ENCODE data around the gene NTN3.

DNA sequence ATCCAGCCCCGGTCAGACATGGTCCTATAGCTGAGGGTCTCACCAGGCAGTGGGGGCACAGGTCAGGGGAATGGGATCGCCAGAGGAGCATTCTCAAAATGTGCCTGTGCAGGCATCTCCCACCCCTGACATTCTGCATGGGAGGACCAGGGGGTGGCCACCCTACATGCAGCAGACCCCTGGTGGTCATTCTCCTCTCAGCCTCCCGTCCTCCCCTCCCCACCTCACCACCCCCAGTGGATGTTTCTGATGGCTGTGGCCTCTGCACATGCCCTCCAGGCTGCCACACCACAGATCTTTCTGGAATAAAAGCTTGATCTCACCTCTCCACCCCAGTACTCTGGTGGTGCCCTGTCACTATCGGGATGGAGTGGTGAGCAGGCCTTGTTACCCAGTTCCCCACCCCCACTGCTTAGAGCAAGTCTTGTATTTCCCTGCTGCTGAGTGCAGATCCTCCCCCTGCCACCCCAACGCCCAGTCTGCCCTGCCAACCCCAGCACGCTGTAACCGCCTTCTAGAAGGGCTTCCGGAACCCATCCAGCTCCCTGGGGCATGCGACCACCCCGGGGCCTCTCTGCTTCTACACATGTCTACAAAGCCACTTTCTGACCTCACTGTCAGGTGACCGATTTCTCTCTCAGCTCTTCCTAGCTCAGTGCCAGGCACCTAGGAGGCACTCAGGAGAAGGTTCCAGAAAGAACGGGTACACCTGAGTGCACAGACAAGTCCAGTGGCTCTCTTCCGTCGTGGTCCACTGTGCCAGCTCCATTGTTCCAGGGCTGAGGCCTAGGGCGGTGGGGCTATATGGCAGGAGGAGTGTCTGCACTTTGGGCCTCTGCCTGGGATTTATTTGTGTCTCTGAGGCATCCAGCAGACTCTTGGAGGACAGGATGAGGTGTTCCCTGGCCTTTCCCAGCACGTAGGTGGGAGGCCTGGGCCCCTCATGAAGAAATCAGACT is 13.1 kb downstream of the NTN3 start:
- TF ChIP-seq, protein P1, sequence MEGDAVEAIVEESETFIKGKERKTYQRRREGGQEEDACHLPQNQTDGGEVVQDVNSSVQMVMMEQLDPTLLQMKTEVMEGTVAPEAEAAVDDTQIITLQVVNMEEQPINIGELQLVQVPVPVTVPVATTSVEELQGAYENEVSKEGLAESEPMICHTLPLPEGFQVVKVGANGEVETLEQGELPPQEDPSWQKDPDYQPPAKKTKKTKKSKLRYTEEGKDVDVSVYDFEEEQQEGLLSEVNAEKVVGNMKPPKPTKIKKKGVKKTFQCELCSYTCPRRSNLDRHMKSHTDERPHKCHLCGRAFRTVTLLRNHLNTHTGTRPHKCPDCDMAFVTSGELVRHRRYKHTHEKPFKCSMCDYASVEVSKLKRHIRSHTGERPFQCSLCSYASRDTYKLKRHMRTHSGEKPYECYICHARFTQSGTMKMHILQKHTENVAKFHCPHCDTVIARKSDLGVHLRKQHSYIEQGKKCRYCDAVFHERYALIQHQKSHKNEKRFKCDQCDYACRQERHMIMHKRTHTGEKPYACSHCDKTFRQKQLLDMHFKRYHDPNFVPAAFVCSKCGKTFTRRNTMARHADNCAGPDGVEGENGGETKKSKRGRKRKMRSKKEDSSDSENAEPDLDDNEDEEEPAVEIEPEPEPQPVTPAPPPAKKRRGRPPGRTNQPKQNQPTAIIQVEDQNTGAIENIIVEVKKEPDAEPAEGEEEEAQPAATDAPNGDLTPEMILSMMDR (IDR thresholded peaks at IDR 0.05; ENCODE audit: low read length): no peak
- TF ChIP-seq EZH2 (IDR thresholded peaks at IDR 0.05; ENCODE audit: borderline replicate concordance, low read length): no peak

All from OCI-LY1 (cell line).